Muscle layer of duodenum (tissue), 2 donors: ENCODE results near the gene ZNF722.
"Not testable (repeated sequence)": the region's sequence is repeated elsewhere in the genome, so short reads cannot be mapped to it uniquely, and the experiment has no call there.

ENCODE experiments used
- H3K27ac ChIP-seq: one replicate; pipeline ENCODE4 v1.7.0; 2013; ENCODE audit warnings: mild to moderate bottlenecking, low read length
- H3K27me3 ChIP-seq: one replicate; pipeline ENCODE4 v1.7.0; 2013; ENCODE audit warnings: low read depth, mild to moderate bottlenecking, control low read depth, low read length
- H3K36me3 ChIP-seq, 2 donors: one replicate each; pipeline ENCODE4 v1.7.0; 2013; ENCODE audit warnings: low read length in 2 of 2, control low read depth in 1 of 2, mild to moderate bottlenecking in 1 of 2; ENCODE audit not compliant: insufficient read depth in 2 of 2, control insufficient read depth in 1 of 2
- H3K4me1 ChIP-seq, 2 donors: one replicate each; pipeline ENCODE4 v1.7.0; 2013; ENCODE audit warnings: low read length in 2 of 2, mild to moderate bottlenecking in 2 of 2, control low read depth in 1 of 2, moderate library complexity in 1 of 2; ENCODE audit not compliant: insufficient read depth in 2 of 2, control insufficient read depth in 1 of 2
- H3K4me3 ChIP-seq, 2 donors: one replicate each; pipeline ENCODE4 v1.7.0; 2013; ENCODE audit warnings: low read length in 2 of 2, low read depth in 1 of 2, mild to moderate bottlenecking in 1 of 2
- H3K9me3 ChIP-seq, 2 donors: one replicate each; pipeline ENCODE4 v1.7.0; 2013; ENCODE audit warnings: low read length in 2 of 2, control low read depth in 1 of 2, mild to moderate bottlenecking in 1 of 2; ENCODE audit not compliant: control insufficient read depth in 1 of 2
- donor health status: healthy.

ZNF722 gene

DNA sequence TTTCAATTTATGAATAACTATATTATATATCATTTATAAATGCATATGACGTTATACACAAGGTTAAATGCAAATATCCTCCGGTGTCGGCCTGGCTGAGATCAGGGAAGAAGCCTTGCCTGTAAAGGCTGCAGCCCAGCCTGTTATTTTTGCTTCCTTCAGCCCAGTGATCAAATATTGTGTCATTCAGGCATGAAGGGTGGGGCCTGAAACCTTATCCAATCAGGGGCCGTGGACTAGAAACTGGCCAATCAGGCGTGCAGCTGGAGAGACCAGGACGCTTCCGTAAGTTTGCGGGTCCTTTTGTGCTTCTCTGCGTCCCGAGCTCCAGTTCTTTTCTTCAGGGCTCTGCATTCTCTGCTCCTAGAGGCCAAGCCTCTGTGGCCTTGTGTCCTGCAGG lies at the start of gene ZNF722:
TSS of gene ZNF722 (plus strand) at position 301 of the 400 bp plus-strand sequence. CDS start 113 bp downstream, outside the sequence.
- Histone ChIP-seq H3K27ac (no peak within 1 kb of the TSS), H3K9me3 (peaks cover 0 to 21% of the 10 kb centered on the region in 2 donors), H3K27me3 (no peaks in the 10 kb centered on the region), H3K36me3 (no peaks in the 10 kb centered on the region), H3K4me3 (no peak within 1 kb of the TSS), H3K4me1 (no peaks in the 10 kb centered on the region)

DNA sequence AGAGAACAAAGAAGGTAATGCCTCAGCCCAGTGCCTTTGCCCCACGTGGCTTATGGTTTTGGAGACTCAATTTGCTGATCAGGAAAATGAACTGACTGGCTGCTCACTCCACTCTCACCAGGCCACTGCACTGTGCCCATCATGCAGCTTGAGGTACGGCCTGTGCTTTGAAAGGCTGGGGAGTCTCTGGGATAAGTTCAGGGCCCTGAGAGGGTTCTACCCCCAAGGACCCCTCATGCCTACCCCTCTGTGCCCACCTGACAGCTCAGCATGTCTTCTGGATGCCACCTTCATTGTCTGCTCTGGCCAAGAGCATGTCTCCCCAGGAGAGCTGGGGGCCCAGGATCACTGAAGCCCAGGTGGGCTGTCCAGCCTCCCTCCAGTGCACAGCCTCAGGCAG lies 45.5 kb upstream of the ZNF722 start:
- H3K4me3 ChIP-seq = no peak overlapping the region
- H3K27ac ChIP-seq = no peak overlapping the region
- H3K36me3 ChIP-seq = no peaks in the 10 kb centered on the region
- H3K27me3 ChIP-seq = no peaks in the 10 kb centered on the region
- H3K9me3 ChIP-seq = peaks cover 0 to 13% of the 10 kb centered on the region in 2 donors
- H3K4me1 ChIP-seq = no peaks in the 10 kb centered on the region

DNA sequence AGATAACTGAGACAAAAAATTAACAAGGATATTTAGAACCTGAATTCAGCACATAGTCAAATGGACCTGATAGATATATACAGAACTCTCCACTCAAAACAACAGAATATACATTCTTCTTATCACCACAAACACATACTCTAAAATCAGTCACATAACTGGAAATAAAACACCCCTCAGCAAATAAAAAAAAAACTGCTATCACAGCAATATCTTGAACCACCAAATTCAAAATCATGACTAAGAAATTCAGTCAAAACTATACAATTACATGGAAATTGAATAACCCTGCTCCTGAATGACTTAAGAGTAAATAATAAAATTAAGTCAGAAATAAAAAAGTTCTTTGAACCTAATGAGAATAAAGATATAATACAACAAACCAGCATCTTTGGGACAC lies 30.0 kb upstream of the ZNF722 start:
- Histone ChIP-seq H3K36me3 (no peaks in the 10 kb centered on the region), H3K27me3 (no peaks in the 10 kb centered on the region), H3K4me3 (no peak overlapping the region), H3K4me1 (no peaks in the 10 kb centered on the region), H3K27ac (no peak overlapping the region), H3K9me3 (peaks cover 0 to 6% of the 10 kb centered on the region in 2 donors)

DNA sequence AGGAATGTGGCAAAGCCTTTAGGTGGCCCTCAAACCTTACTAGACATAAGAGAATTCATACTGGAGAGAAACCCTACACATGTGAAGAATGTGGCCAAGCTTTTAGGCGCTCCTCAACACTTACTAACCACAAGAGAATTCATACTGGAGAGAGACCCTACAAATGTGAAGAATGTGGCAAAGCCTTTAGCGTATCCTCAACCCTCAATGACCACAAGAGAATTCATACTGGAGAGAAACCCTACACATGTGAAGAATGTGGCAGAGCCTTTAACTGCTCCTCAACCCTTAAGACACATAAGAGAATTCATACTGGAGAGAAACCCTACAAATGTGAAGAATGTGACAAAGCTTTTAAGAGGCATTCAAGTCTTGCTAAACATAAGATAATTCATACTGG lies 16.8 kb downstream of the ZNF722 start:
- H3K27me3 ChIP-seq, H3K4me1 ChIP-seq, H3K27ac ChIP-seq, H3K36me3 ChIP-seq: not testable (repeated sequence)
- peak overlapping the region in 1 of 2 donors; percentile 14 for H3K4me3 ChIP-seq
- H3K9me3 ChIP-seq = peaks cover 3 to 24% of the 10 kb centered on the region in 2 donors

DNA sequence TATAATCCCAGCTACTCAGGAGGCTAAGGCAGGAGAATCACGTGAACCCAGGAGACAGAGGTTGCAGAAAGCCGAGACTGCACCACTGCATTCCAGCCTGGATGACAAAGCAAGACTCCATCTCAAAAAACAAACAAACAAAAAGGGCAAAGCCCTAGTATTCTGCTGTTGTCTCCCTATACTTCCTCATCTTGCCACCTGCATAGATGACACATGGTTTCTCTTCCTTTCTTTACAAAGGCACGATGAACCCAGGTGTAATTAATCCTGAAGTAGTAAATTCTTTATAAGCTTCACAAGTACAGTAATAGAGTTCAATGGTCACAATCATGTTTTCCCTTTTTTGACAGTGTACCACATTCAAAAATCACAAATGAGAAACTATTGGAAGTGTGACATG lies 36.7 kb downstream of the ZNF722 start:
- peaks cover 0 to 58% of the 10 kb centered on the region in 2 donors for H3K9me3 ChIP-seq

DNA sequence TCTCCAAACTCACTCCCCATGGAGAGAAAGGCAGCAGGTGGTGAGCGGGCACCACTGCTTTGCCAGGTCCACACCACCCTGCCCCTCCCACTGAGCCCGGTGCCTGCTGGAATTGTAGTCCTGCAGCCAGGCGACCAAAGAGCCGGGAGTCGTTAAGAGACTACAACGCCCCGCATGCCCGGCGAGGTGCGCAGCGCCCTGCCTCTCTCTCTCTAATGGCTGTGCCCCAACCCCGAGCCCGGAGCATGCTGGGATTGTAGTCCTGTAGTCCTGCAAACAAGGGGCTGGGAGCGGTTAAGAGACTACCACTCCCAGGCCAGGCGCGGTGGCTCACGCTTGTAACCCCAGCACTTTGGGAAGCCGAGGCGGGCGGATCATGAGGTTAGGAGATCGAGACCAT lies 38.4 kb downstream of the ZNF722 start:
- no peaks in the 10 kb centered on the region for H3K27me3 ChIP-seq
- H3K36me3 ChIP-seq = no peaks in the 10 kb centered on the region
- peaks cover 0 to 47% of the 10 kb centered on the region in 2 donors for H3K9me3 ChIP-seq
- peak overlapping the region in 1 of 2 donors; percentile 32 for H3K4me3 ChIP-seq
- no peaks in the 10 kb centered on the region for H3K4me1 ChIP-seq
- H3K27ac ChIP-seq = no peak overlapping the region

More for the DNA sequence above, 36.7 kb downstream of the ZNF722 start:
- Histone ChIP-seq H3K4me1 (no peaks in the 10 kb centered on the region), H3K36me3 (no peaks in the 10 kb centered on the region), H3K27ac (no peak overlapping the region), H3K27me3 (no peaks in the 10 kb centered on the region), H3K4me3 (no peak overlapping the region)

DNA sequence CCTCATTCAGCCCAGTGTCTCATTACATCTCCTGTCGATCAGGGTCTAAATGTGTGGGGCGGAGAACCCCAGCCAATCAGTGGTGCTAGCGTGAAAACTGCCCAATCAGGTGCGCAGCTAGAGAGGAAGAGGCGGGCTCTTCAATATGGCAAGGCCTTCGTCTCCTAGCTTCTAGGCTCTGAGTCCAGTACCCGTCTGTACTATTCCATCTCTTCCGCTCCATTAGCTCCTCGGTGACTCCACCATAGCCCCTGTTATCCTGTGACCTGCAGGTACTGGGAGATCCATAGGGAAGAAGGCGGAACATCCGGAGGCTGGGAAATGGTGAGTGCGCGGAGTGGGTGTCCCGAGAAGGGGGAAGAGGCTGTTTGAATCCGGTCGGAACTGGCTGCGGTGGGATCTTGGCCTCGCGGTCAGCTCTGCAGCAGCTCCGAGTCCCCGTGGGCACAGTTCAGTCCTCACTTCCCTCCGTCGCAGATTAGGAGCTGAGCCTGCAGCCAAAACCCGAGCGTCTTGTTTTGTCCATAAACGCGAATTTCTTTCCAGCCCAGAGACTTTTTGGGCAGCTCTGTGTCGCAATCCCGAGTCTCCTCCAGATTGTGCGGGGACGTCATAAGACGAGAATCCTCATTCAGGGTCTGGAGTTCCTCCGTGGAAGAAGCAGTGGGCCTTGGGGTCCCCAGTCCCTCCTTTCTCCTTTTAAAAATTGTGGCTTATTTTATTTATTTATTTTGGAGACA lies 46.8 kb downstream of the ZNF722 start, which contains the start of gene ZNF727:
TSS of gene ZNF727 (plus strand) at position 134 of the 740 bp plus-strand sequence. CDS start at position 322, 188 bp downstream.
- Histone ChIP-seq H3K9me3 (peaks cover 0 to 4% of the 10 kb centered on the region in 2 donors), H3K4me1 (peaks cover 0 to 4% of the 10 kb centered on the region in 2 donors), H3K27ac (peak within 1 kb of the TSS; percentile 78), H3K4me3 (peak within 1 kb of the TSS; percentile 66 to 71), H3K36me3 (no peaks in the 10 kb centered on the region), H3K27me3 (no peaks in the 10 kb centered on the region)

DNA sequence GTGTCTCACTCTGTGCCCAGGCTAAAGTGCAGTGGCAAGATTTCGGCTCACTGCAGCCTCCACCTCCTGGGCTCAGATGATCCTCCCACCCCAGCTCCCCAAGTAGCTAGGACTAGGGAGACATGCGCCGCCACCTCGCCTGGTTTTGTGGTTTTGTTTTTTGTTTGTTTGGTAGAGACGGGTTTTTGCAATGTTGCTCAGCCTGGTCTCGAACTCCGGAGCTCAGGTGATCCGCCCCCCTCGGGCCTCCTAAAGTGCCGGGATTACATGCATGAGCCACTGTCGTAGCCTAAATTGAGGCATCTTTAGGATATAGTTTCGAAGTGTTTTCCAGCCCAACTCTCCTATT lies 47.4 kb downstream of the ZNF722 start:
- Histone ChIP-seq H3K27ac (peak overlapping the region; percentile 78), H3K36me3 (no peaks in the 10 kb centered on the region), H3K27me3 (no peaks in the 10 kb centered on the region), H3K9me3 (peaks cover 0 to 4% of the 10 kb centered on the region in 2 donors), H3K4me1 (peaks cover 0 to 4% of the 10 kb centered on the region in 2 donors), H3K4me3 (peak overlapping the region; percentile 66 to 71)
